ENCODE data around the gene CUL3.

The CUL3 gene

GRCh38 chr2:224579411-224579810 is 5.8 kb downstream of the CUL3 start:
- no peak for DNase-seq

DNA sequence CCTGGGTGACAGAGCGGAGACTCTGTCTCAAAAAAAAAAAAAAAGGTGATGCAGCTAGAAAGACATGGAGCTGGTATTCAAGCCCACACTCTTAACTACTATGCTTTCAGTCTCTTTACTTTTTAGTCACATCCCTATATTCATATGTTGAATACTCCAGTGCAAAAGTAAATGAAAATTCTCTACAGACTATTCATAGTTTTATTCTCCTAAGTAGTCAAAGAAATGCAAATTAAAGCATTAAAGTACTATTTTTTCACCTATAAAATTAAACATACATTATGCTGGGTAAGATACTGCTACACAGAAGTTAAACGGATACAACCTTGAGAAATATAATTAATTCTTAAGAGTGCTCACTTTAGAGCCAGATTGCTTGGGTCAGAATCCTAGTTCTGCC is 7.6 kb downstream of the CUL3 start:
- no peak for DNase-seq

DNA sequence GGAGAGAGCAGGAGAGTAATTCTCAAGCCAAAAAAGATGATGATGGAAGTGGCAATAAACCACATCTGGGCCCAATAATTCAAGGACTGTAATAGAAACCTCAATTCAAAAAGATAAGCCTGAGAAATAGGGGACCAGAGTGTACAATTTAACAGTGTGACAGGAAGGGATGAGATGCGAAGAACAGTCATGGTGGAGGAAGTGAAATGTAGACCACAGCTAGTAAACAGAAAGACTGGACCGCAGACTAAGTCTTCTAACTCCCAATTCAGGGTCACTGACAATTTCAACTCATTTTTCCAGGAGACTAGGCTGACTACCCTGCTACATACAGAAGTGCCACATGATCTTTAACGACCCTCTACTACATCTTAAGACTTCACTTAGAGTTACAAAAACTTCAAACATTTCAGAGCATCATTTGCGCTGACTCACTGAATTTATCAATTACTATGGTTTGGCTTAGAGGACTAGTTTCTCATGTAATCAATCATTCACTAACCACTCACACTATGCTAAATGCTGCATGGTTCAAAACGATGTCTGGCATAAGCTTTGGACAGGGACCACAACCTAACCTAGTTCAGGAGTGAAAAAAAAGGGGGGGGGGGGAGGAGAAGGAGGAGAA is 9.0 kb downstream of the CUL3 start:
- peak; percentile 20 for DNase-seq

GRCh38 chr2:224574423-224575084 is 10.6 kb downstream of the CUL3 start:
- DNase-seq, result no peak

GRCh38 chr2:224573724-224574123 is 11.4 kb downstream of the CUL3 start:
- DNase-seq, result no peak

GRCh38 chr2:224572338-224572737 is 12.8 kb downstream of the CUL3 start:
- no peak for DNase-seq

GRCh38 chr2:224570328-224570993 is 14.7 kb downstream of the CUL3 start:
- DNase-seq, result no peak

DNA sequence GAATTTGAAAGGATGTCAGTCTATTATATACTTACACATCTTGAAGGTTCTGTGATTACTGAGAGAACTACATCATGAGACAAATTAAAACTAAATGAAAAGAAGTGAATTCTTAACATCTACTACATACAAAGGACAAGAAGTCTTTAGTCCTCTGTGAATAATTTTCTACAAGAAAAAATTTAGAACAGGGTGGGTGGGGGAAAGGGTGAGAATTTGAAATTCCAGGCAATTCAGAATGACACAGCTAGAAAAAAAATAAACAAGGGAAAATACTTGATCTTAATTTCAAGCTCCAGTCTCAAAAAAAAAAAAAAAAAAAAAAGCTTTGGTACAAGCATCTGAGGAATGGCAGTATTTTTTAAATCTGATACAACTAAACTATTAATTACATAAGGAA is 15.5 kb downstream of the CUL3 start:
- DNase-seq, result no peak

DNA sequence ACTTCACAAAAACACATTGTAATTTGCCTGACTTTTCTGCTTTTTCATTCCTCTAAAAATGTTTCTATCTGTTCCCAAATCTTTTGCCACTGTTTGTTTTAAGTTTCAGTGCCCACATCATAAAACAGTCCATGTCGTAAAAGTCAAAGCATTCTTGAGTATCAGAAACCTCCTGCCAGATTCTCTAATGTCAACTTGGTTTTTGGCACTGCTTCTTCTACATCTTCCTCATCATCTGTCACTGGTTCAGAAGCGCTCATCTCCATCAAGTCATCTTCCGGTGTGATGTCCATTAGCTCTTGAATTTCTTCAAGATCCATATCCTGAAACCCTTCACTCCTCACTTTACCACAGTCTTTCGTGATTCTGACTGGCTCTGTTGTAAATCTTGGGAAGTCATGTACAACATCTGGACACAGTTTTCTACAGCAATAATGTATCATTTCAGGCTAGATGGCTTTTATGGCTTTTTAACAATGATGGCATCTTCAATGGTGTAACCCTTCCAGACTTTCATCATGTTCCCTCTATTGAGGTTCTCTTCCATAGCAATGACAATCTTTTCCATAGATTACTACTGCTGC is 19.6 kb downstream of the CUL3 start:
- DNase-seq, result no peak

GRCh38 chr2:224563537-224563936 is 21.6 kb downstream of the CUL3 start:
- DNase-seq, result no peak

- no peak for DNase-seq
Measured at GRCh38 chr2:224562831-224563230, 22.3 kb downstream of the CUL3 start.

DNA sequence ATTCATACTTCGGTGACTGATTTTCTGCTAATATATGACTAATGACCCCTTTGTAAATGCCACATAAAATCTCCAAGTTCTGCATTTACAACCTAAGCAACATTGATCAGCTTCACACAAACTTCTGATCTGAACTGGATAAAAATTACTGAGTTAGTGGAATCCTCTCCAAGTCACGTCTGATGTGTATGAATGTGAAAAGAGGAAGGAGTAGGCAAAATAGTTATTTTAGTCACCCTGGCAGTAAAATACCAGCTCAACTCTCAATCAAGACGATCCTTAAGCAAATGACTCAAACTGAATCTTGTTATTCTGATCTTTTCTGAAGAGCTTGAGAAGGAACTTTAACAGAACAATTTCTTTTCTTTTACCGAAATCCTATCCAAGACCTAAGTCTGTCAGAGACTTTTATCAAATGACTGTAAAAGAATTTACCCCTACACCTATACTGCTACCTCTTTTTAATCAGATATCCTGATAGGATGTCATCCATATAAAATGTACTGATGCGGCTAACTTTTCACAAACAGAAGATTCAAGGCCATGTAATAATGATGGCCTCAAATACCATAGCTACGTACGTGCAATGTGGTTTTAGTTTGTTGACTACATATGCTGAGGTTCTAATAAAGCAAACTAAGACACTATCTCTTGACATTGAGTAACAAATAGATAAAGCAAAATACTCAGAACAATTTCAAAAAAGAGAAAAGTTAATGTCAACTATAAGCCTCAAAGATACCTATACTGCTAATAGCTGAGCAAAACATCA is 23.7 kb downstream of the CUL3 start:
- no peak for DNase-seq

GRCh38 chr2:224560549-224560948 is 24.6 kb downstream of the CUL3 start:
- no peak for DNase-seq

DNA sequence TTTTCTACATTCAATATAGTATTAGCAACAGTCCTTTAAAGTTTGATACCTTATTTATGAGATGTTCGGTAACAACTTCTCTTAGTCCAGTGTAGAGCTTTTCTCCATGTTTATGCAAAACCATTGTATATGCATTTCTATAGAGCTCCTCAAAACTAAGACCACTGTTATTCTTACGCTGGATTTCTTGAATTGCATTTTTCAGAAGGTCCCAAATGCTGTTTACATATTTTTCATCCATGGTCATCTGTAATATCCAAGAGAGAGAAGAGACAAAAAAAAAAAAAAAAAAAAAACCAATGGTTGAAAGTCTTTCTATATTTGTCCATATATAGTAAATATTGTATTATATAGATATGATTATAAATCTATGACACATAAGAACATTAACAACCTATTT is 27.6 kb downstream of the CUL3 start:
- DNase-seq, result no peak

- no peak for DNase-seq
Measured at GRCh38 chr2:224556381-224556780, 28.8 kb downstream of the CUL3 start.

GRCh38 chr2:224555823-224556366 is 29.3 kb downstream of the CUL3 start:
- DNase-seq, result no peak

DNA sequence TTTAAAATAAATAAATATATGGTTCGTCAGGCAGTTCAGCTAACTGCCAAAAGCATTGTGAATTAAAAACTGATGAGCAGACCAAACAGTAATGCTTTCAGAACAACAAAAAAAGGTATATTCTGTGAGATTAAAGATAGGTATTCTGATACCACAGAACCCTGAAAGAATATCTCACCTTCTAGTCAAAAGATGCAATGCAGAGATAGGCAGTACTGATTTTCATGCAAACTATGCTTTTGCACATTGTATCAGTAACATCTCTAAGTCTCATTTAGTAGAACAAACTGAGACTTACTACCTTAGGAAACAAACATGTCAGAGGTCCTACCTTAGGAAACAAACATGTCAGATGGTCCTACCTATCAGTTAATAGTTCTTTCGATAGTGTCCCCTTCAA is 32.4 kb downstream of the CUL3 start:
- DNase-seq, result no peak

GRCh38 chr2:224551693-224552092 is 33.5 kb downstream of the CUL3 start:
- DNase-seq, result no peak

DNA sequence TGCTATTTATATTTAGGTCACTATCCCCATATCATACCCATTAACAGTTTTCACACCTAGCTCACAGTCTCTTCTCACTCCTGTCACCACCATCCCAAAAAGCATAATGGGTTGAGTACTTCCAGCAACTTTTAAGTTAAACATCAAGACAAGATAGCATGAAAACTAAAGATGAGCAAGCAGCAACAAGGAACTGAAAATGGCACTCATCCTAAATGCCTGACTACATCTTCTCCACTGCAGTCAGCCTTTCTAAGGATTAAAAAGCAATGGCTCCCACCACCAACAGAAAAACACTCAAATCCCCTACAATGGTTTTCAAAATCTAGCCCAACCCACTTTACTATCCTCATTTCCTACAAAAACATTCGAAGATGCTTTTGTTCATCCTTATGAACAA is 38.2 kb downstream of the CUL3 start:
- DNase-seq, result no peak

DNA sequence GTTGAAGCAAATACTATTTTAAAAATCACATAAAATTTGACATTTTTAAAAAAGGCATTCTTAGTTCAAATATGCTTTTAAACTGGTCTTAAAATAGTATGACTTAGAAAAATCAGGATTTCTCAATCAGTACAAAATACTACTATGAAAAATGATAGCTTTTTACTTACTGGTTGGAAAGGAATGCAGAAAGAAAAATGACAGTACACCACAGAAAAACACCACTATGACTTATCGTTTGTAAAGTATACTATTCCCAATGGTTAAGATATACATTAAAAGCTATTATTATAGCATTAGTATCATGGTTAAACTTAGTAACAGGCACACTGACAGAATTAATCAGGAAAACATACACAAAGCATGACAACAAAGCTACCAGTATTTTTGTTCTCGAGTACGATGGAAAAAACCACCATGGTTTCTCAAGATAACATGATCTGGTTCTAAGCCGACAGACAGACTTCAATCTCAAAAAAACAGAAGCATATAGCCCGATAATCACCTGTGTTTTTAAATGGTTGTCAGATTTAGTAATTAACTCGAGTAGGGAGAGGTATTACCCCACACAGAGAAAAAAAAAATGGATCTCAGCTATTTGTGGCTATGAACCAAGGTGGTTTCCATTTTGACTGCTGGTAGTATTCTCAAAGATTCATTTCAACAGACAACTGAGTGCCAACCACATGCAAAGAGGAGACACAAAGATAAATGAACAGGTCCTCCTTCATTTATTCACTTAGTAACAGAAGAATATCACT is 39.1 kb downstream of the CUL3 start:
- DNase-seq, result no peak

DNA sequence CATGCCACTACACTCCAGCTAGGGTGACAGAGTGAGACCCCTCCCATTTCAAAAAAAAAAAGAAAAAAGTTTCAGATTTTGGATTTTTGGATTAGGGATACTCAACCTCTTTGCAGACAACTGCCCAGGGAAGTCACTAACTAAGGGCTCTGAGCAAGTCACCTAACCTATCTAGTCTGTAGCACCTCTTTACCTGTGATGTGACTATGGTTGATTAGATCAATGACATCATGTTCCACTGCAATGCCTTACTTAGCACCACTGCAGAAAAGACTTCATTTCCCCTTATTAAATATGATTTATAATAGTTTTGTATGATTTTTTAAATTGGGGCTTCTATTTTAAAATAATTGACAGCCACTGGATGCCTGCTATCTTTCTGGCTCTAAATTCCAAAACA is 41.2 kb downstream of the CUL3 start:
- DNase-seq, result no peak

DNA sequence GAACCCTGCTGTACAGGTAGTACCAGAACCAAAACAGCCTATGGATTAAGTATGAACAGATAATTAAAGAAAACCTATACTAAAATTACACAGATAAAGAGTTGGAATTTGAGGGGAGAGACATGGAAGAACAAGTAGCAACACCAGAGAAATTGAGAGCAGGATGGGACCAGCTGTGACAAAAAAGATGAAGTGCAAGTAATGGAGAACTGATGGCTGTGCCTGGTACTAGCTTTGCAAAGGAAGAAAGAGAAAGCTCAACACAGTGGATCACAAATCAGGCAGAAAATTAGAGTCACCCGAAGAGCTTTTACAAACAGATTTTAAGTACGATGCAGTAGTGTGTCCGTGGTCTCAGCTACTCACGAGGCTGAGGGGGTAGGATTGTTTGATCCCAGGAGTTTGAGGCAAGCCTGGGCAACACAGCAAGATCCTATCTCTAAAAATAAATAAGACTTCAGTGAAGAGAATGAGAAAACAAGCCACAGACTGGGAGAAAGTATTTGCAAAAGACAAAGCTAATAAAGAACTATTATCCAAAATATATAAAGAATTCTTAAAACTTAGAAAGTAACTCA is 46.5 kb downstream of the CUL3 start:
- no peak for DNase-seq
